ENCODE results near the gene DPEP2. TPM values are rescaled to one million over a fixed set of nuclear protein-coding genes. Genes with fewer than 3 reads are reported as not detected.
"Not testable (repeated sequence)": the region's sequence is repeated elsewhere in the genome, so short reads cannot be mapped to it uniquely, and the experiment has no call there.

DPEP2 gene
- total RNA-seq, 1 donor from 2014 or later = 0.68 TPM

DNA sequence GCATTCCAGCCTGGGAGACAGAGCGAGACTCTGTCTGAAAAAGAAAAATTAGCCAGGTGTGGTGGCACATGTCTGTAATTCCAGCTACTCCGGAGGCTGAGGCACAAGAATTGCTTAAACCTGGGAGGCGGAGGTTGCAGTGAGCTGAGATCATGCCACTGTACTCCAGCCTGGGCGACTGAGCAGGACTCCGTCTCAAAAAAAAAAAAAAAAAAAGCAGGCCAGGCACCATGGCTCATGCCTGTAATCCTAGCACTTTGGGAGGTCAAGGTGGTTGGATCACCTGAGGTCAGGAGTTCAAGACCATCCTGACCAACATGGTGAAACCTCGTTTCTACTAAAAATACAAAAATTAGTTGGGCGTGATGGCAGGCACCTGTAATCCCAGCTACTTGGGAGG lies 27.0 kb downstream of the DPEP2 start:
- not testable (repeated sequence) for ATAC-seq

DNA sequence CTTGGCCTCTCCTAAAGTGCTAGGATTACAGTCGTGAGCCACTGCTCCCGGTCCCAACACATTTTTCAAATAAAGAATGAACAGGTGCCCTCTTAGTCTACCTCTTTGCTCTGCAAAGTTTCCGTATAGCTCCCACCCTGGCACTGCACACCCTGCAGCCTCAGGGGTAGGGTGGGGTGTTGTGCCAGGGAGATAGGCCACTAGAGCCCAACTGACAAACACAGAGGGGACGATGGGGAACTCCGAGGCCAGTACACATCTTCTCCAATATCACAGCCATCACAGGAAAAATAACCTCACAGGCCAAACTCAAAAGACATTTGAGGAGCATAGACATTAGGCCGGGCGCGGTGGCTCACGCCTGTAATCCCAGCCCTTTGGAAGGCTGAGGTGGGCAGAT lies 28.2 kb downstream of the DPEP2 start:
- no peak for ATAC-seq

DNA sequence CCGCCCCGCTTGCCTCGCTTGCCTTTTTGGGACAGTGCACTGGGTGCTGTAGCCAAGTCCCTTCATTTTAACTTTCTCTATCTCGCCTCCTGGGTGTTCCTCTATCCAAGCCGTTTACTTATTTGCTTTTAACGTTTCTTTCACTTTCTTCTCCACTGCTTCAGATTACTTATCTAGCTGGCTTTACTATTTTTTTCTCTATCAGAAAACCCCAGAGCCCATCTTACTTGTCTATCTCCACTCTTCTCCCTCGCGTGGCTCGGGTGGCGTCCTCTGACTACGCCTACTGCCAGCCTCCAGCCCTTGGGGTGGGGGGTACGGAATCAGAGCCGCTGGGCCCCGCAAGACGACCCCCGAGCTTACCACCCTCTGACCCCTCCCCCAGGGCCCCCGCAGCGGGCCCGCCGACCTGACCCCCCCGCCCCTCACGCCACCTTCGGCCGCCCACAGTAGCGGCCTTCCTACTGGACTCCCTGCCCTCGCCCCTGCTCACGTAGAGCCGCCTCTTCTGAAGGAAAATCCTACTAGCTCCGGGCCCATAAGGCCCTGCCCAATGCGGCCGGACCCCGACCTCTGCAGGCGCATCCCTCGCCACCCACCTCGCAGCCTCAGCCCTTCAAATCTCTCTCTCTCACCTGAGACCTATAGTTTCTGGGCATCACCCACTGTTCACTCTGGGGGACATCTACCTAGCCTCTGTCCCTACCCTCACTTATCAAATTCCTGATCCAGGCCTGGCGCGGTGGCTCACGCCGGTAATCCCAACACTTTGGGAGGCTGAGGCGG lies 29.8 kb downstream of the DPEP2 start:
- ATAC-seq = no peak

DNA sequence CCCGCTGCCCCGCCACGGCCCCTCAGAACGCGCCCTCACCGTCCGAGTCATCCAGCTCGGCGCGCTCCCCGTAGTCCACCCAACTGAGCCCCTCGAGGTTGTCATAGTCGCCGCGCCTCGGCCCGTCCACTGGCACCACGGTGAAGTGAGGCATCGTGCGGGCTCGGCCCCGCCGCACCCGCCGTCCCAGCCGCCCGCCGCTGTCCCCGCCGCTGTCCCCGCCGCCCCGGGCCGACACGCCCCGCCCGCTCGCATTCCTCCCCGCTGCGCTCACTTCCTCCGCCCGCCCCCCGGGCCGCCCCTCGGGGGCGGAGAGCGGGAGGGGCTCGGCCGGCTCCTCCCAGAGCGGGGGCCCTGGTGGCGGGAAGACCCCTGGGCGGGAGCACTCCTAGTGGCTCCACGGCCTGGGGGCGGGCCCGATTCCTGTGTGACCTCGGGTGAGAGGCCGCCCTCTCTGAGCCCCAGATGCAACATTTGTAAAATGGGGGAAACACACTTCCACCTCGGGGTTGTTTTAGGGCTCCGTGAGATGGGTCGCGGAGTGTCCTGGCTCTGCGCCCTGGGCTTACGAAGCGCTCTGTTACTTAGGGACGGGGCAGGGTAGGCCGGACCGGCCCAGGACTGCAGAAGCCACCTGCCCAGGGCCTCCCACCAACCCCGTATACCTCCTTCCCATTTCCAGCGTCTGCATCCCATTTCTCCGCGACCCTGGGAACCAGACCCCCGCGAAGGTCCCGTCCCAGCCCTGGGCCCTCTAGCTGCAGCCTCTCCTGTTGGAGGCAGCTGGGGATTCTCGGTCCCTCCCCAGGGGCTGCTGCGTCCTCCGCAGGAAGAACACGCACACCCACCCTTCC lies 30.7 kb downstream of the DPEP2 start, which contains the start of gene SLC12A4:
TSS of gene SLC12A4 (minus strand) at position 238 of the 854 bp plus-strand sequence. CDS start at position 154, 84 bp downstream.
- ATAC-seq = peak; percentile 81

DNA sequence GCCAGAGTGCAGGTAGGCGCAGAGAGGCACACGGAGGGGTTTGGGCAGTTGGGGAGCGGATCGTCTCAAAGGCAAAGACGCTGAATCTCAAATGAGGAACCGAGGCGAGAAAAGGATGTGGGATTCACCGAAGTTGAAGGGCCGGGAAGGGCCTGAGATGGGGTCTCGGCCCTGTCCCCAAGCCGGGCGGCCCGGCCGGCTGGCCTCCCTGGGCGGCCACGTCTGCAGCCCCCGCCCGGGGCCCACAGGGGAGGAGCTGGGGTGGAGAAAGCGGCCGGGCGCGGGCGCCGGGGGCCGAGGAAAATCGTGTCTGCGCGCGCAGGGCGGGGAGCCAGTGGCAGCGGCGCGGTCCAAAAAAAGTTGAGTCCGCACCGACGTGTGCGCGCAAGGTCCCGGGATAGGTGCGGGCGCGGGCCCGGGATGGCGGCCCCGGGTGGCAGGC lies 31.3 kb downstream of the DPEP2 start:
- peak; percentile 10 for ATAC-seq

DNA sequence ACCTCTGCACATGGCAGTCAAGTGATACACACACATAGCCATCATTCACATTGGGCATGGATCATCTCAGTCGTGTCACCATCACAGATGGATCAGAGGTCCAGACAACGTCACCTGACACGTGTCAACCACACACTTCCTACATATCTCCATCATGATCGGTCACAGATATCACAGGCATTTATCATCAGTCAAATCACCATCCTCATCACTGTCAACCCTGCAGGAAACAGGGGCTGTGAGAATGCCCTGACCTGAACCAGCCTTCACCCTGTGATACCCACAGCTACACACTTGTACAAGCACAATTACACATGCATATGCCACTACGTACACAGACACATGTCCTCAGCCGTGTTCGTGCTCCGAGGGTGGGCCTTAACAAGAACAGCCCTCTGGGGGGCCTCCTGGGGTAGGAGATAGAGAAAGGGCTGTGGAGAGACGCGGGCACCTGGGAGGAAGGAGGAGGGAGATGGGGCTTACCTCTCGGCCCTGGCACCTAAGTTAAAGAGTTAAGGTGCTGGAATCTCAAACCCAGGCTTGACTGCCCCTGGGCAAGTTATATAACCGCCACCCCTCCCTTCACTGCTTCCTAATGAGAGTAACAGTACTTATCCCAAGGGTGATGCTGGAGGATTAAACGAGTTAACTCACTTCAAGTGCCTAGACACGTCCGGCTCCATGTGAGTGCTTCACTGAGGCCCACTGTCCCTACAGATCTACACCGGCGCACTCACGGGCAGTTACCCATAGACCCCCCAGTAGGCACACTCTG lies 31.9 kb downstream of the DPEP2 start:
- peak; percentile 9 for ATAC-seq

DNA sequence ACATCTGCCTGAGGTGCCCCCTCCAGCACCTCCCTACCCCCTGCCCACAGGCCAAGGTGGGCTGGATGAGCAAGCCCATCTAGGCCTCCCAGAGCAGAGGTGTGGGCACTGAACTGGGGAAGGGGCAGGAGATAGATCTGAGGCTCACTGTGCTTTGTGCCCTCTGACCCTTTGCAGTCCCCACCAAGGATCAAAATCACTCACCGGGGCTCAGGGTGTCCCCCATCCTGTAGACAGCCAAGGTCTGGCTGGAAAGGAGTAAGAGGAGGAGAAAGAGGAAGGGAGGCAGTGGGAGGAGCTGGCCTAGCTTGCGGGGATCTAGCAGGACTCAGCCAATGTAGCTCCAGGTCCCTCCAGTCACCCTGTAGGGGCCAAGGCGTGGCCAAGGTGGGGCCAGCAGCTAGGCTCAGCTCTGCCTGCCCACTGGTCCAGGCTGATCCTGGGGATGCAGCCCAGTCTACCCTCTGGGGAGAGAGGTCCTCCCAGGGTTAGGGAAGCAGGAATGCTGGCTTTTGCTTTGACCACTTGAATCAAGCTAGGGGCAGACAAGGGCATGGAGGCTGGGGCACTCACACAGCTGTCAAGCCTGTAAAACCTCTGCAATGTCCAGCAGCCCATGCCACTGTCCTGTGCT lies 32.6 kb downstream of the DPEP2 start:
- peak; percentile 16 for ATAC-seq

DNA sequence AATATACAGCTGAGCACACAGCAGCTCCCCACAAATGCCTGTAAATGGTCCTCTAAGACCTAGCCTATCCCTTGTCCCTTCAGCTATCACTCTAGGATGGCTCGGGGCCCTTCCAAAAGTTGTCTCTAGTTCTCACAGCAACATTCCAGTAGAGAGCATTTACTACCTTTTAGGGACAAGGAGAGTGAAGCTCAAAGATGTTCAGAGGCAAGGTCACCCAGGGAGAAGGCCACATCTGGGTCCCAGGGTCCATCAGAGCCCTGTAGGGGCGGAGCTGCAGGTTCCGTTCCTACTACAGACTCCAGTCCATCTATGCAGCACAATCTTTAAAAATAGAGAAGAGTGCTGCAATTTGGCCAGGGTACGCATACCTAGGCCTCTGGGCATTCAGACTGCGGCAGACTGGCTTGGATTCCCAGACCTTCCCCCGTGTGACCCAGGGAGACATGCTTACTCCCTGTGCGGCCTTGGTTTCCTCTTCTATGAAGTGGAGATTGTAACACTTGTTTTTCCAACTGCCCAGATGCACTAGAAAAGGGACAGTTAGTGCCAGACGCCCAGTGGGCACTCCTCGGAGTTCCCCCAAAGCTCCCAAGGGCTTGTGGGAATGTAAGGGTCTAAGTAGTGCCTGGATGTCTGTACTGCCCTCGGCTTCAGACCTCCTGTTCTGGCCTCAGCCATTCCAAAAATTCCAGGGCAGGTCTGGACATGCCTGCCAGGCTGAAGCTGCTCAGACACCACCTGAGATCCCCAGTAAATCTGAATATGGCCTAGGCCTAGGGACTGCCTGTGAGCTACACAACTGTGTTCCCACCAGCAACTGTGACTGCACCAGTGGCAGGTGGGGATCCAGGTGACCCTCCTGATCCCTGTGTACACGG lies 33.4 kb downstream of the DPEP2 start:
- no peak for ATAC-seq

DNA sequence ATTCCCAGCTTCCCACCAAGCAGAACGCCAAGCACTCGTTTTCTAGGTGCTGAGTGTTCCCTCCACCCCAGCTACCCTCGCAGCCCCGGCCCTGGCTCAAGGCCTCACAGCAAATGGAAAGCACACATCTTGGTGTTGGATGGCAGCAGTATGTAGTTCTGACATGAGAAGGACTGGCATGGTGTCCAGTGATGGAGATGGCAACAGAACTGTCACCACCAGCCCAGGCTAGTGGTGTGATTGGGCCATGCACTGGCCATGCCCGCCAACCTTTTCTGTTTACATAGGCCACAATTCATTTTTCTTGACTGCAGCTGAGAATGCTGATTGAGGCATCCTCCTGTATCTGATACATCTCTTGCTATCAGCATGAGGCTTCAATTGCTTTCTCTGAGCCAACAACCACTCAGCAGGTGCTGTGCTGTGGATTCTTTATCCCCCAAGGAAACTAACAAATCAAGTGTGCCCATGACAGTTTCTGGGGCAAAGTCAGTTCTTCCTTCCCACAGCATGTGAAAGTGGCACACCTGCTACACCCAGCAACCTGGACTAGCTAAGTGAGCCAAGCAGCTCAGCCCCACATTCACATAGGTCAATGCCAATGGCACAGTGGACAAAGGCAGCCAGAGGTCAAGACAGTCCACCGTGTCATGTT lies 34.7 kb downstream of the DPEP2 start:
- no peak for ATAC-seq

DNA sequence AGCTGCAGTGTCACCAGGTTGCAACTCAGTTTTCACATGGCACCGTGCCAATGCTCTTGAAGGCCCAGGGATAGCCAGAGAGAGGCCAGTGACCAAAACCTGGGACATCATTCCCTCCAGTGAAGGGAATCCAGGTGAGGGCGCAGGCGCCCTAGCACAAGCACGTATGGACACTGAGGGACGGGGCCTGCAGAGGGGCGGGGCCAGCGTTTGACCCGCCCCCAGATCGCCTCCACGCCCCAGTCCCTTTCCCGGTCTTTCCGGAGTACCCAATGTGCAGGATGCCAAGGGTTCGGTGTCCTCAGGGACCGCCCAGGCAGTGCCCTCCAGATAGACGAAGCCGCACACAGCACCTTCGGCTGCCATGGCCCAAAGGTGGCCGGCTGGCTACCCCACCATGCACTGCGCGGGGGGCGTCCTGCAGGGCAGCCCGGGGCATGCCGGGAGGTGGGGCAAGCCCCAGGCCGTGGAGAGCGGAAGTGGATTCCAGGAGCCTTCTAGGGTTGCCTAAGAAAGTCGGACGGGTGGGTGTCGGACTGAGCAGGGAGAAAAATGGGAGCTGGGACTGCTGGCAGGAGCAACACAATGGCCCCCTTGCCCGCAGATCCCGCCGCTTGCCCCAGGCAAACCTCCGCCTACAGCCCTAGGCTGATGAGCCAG lies 35.5 kb downstream of the DPEP2 start:
- ATAC-seq = no peak

DNA sequence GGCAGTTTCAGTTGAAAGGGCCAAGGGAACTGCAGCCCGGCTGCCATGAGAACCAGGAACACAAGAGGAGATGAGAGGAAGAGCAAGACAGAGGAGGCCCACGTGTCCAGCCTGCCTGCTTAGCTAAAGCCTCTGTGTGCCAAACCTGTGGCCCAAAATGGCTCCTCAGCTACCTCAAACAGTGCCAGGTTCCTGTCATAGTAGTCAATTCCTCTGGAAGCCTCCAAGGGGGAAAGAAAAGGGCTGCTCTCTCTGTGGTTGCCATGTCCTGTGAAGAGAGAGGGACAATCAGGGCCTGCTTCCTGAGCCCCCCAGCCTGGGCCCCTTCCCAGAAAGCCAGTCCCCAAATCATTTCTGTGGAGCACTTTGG lies 36.0 kb downstream of the DPEP2 start:
- ATAC-seq = no peak

DNA sequence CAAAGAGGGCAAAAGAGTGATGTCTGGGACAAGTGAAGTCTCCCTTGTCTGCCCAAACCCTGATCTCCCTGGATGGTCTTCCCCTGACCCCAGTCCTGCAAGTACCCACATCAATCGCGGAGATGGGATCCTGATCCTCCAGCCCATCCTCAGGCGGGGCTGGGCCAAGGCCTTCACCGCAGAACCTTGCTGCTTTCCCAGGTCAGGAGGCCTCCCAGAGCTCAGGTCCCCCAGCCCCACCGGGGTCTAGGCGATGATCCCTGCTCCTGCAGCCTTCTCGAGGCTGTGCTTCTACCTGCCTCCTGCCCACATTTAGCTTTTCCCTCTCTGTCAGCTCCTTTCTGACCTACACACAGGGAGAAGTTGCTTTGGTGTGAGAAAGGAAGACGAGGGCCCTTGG lies 37.1 kb downstream of the DPEP2 start:
- no peak for ATAC-seq

DNA sequence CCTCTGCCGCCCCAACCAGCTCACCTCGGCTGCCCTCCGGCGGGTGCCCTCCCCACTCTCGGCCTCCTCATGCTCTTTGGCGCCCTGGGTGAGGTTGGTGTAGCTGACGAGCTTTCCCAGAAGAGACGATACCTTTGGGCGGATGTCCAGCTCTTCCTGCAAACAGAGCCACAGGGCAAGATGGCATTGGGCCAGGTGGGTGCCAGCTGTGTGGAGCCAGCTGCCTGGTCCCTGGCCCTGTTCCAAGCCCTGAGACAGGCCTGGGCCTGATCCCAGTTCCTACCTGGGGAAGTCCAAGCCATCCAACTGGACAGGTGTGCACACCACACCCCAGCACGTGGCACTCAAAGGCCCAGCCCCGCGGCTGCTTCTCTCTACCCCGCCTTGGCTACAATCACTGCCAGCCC lies 37.7 kb downstream of the DPEP2 start:
- ATAC-seq = peak; percentile 83

DNA sequence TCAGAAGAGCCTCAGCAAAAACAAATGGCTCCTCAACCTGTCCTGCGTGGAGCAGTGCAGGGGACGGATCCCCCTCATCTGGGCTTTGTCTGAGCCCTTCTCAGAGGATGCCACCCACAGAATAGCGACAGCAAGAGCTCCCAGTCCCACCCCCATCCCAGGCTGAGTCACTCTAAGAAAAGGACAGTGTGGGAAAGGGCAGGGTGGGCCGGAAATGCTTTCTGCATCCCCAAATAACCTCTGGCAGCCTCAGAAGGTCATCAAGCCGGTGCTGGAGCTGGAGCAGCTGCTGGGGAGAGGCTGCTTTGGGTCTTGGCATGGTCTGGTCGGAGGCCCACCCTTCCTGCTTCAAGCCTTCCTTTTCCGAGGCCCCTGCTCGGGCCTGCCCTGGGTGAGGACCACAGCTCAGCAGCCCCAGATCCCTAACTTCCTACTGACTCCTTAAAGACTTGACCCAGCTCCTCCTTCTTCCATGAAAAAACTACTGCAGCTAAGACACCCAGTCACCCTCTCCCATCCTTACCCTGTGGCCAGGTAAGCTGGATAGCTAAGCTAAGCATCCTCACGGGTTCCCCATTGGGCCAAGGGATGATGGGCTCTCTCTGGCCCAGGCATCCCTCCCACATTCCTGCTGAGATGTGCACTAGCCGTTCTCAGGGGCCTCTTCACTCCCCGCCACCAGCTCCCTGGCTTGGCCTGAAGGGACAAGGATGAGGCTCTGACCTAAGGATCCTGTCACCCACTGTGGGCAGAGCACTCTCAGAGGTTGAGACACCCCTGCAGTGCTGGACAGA lies 39.6 kb downstream of the DPEP2 start:
- peak; percentile 6 for ATAC-seq

DNA sequence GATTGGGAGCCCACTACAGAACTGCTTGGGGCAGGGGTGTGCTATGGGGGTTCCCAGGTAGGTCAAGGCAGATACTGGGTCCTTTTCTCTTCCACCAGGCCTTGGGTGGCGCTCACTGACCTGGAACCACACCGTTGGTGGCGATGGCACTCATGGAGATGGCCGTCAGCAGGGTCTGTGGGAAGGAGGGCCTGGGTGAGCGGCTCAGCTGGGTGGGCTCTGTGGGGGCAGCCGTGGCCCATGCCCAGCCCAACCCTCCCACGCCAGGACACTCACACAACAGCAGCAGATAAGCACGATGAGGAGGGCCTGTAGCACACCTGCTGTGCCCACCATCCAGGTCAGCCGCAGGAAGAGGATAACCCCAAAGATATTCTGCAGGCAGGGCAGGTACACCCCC lies 41.7 kb downstream of the DPEP2 start:
- no peak for ATAC-seq

DNA sequence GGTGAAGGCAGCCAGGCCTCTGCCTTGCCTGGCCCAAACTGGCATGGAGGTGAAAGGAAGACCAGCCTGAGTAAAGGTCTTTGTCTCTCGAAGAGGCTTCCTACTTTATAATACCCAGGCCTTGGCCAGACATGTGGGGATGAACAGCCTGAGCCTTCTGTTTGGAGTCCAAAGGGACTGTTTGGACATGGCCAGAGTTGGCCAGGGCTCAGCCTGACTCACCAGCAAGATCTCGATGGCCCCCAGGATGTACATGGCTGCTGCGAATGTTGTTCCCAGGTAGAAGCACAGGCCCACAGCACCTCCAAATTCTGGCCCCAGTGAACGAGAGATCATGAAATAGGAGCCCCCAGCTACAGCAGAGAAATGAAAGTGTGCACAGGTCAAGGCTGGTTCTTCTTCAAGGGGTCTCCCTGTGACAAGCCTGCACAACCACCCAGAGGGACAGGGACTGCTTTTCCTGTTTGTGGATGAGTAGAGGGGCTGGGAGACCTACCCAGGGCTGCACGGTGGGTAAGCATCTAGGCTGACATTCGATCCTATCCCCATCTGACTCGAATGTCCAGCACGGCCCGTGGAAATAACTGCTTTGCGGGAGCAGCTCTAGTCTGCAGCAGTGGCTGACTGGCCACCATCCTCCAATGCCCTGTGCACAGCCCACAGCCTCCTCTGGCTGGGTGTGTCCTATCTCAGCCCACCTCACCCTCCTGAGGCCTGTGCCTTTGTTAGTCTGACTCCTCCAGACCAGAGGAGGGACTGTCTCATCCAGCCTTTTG lies 44.7 kb downstream of the DPEP2 start:
- ATAC-seq = no peak

DNA sequence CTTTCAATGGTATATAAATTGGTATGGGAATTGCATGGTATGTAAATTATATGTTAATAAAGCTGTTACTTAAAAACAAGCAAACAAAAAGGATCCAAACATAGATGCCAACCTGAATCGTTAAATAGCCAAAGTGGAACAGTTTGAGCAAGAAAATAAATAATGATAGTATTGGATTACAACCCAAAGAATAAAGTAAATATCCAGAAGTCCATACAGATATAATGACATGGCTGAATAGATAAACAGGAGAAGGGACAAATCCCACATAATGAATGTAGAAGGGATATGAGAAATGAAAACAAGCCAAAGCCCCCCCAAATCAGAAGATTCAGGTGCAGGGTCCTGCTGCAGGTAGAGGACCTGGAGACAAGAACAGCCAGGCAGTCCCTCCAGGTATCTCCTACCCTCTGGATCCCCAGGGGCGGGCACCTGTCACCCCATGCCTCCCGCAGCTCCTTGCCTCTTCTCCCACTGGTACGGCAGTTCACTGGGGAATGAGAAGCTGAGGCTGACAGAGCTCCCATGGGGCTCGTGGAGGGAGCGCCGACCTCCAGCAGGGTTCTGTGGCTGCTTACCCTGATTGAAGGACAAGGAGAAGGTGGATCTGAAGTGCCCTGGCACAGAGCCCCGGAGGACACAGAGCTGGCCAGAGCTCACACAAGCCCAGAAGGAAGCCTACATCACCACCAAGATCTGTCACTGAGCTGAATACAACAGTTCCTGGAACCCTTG lies 45.5 kb downstream of the DPEP2 start:
- ATAC-seq = no peak

DNA sequence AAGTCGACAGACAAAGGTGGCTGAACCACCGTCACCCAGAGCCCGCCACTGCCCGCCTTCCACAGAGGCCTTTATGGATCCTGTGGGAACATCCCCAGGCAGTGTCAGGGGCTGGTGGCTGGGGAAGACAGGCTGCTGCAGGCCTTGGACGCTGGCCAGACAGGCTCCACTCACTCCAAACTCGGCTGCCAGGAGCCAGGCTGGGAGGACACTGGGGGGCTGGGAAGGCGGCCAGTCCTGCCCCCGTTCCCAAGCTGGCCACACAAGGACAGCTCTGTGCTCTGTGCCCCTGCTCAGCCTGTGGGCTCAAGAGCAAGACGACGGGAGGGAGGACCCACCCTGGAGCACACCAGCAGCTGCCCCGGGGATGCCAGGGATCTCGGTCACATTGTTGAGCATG lies 47.8 kb downstream of the DPEP2 start:
- ATAC-seq = no peak

Measured in esophagus mucosa (tissue), 1 donor.